Measurements from ENCODE around the gene NCK1.
"Not testable (repeated sequence)": the region's sequence is repeated elsewhere in the genome, so short reads cannot be mapped to it uniquely, and the experiment has no call there.

NCK1 gene

DNA sequence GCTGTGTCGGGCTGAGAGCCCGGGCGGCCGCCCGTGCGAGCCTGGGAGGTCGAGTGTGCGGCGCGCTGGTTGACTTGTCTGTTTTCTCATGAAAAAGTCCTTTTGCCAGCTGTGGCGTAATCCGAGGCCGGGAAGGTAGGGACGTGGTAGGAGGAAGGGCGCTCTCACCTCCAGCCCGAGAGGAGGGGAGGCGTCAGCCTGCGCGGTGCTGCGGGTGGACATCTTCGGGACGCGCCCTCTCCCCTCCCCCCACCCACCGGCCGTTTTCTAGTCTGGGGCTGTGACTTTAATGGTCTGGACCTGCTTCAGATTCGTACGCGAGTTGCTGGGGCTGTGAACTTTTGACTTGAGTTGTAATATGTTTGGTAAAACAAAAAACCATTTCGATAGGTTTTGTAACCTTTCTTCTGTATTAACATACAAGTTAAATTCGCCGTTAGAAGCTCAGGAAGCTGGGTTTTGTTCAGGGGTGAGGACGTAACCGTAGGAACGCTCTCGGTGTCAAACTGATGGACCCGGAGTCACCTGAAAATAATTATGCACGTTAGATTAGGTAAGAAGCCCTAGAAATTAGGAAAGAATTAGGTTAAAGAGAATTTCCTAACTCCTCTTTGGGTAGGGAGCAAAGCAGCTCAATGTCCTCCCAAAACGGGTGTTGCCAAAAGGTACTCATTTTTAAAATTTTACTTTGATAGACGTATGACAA is 762 bp downstream of the NCK1 start:
- peak overlapping the region; percentile 75 for H3K4me3 ChIP-seq (ENCODE audit: low read depth, low read length)
- TF ChIP-seq CTCF (conservative IDR thresholded peaks at IDR 0.05; ENCODE audit: low read depth, low read length) = no peak
- DNase-seq (ENCODE audit: low read depth) = peak; percentile 67

DNA sequence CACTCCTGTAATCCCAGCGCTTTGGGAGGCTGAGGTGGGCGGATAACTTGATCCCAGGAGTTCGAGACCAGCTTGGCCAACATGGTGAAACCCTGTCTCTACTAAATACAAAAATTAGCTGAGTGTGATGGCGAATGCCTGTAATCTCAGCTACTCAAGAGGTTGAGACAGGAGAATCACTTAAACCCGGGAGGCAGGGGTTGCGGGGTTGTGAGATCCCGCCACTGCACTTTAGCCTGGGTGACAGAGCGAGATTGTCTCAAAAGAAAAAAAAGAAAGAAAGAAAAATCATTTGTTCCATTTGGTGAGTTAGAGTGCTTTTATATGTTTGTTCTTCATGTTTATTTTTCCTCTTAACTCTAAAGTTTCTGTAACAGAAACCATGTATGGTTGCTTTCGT is 7.3 kb downstream of the NCK1 start:
- no peak overlapping the region for H3K4me3 ChIP-seq (ENCODE audit: low read depth, low read length)
- DNase-seq (ENCODE audit: low read depth) = no peak
- no peak for TF ChIP-seq CTCF (conservative IDR thresholded peaks at IDR 0.05; ENCODE audit: low read depth, low read length)

DNA sequence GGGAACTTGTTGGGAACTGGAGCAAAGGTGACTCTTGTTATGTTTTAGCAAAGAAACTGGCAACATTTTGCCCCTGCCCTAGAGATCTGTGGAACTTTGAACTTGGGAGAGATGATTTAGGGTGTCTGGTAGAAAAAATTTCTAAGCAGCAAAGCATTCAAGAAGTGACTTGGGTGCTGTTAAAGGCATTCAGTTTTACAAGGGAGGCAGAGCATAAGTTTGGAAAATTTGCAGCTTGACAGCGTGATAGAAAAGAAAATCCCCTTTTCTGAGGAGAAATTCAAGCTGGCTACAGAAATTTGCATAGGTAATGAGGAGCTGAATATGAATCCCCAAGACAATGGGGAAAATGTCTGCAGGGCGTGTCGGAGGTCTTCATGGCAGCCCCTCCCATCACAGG is 10.2 kb downstream of the NCK1 start:
- not testable (repeated sequence) for DNase-seq (ENCODE audit: low read depth); H3K4me3 ChIP-seq (ENCODE audit: low read depth, low read length)

DNA sequence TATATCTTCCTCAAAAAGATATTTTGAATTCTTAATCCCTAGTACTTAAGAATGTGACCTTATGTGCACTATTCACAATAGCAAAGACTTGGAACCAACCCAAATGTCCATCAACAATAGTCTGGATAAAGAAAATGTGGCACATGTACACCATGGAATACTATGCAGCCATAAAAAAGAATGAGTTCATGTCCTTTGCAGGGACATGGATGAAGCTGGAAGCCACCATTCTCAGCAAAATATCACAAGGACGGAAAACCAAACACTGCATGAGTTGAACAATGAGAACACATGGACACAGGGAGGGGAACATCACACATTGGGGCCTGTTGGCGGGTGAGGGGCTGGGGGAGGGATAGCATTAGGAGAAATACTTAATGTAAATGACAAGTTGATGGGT is 17.5 kb downstream of the NCK1 start:
- DNase-seq (ENCODE audit: low read depth); H3K4me3 ChIP-seq (ENCODE audit: low read depth, low read length): not testable (repeated sequence)

- no peak for DNase-seq (ENCODE audit: low read depth)
- no peak overlapping the region for H3K4me3 ChIP-seq (ENCODE audit: low read depth, low read length)
- no peak for TF ChIP-seq CTCF (conservative IDR thresholded peaks at IDR 0.05; ENCODE audit: low read depth, low read length)
Measured at GRCh38 chr3:136882571-136882970, 20.6 kb downstream of the NCK1 start.

DNA sequence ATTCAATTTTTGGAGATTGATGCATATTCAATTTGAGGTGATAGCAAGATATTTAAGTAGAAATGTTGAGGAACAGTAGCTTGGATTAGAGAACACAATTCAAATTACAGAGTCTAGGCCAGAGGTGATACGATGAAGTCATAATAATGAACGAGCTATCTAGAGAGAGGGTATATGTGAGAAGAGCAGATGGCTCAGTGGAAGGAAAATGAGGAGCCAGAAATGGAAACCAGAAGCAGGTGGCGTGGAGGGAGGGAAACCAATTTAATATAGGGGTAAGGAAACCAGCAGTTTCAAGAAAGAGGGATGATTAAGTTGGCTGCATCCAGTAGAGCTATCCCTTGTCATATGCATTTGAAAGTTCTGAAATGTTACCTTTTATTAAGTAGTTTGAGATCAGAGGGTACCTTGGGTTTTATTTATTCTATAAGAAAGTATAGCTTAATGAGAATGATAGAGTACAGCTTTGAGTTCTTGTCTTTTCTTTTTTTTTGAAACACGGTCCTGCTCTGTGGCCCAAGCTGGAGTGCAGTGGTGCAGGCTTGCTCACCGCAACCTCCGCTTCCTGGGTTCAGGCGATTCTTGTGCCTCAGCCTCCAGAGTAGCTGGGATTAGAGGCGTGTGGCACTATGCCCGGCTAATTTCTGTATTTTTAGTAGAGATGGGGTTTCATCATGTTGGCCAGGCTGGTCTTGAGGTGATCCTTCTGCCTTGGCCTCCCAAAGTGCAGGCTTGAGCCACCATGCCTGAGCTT is 22.1 kb downstream of the NCK1 start:
- no peak overlapping the region for H3K4me3 ChIP-seq (ENCODE audit: low read depth, low read length)
- no peak for TF ChIP-seq CTCF (conservative IDR thresholded peaks at IDR 0.05; ENCODE audit: low read depth, low read length)
- DNase-seq (ENCODE audit: low read depth) = no peak

DNA sequence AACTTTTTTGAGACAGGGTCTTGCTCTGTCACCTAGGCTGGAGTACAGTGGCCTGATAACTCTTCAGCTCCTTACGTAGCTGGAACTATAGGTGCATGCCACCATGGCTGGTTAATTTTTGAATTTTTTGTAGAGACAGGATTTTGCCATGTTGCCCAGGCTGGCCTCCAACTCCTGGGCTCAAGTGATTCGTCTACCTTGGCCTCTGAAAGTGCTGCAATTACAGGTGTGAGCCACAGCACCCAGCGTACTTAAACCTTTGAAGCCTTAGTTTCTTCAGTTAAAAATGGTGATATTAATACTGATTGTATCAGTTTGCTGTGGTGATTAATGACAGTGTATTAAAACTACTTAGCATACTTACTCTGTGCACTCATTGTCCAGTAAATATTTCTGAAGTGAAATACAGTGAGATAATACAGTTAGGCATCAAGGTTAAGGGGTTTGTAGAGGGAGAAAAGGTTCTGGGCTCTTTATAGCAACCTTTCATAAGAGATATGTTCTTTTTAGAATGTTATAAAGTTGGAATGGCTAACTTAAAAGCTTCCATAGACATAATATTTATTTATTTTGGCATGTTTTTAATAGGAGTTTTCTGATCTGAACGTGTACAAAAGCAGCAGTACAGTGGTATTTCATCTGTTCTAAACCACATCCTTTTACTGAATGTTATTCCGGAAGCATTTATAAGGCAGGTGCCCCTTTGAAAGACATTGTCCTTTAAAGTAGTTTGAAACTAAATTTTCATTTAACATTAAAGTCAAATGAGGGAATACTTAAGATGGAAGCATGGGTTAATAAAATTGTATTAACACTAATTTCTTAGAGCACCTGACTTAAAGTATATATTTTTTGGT is 23.6 kb downstream of the NCK1 start:
- DNase-seq (ENCODE audit: low read depth) = no peak
- no peak overlapping the region for H3K4me3 ChIP-seq (ENCODE audit: low read depth, low read length)
- TF ChIP-seq CTCF (conservative IDR thresholded peaks at IDR 0.05; ENCODE audit: low read depth, low read length) = no peak

Measured in choroid plexus epithelial cell (primary cell).